ENCODE measurements around the gene PI4KA.

DNA sequence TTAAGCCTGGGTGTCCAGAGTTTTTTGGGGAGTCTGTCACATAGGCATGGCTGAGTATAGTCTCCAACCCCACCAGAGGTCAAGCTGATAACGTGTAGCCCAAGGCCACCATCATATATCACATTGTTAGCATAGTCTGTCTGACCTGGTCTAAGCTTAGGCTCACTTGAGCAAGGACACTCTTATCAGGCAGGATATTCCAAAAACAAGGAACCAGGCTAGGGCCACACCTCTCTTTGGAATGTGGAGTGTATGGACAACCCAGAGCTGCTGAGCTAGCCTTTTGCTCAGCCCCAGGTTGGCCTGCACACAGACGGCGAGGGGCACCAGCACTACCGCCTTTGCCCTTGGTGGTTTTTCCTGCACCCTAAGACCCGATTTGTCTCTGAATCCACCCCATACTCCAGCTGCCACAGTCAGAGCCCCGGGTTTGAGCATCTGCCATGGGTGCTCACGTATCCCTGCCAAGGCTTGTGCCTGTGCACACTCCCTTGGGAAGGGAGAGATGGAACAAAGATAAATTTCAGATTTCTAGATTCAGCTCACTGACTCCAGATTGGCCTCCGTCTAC, 7.3 kb upstream of the PI4KA start:
- TF ChIP-seq, protein P1, sequence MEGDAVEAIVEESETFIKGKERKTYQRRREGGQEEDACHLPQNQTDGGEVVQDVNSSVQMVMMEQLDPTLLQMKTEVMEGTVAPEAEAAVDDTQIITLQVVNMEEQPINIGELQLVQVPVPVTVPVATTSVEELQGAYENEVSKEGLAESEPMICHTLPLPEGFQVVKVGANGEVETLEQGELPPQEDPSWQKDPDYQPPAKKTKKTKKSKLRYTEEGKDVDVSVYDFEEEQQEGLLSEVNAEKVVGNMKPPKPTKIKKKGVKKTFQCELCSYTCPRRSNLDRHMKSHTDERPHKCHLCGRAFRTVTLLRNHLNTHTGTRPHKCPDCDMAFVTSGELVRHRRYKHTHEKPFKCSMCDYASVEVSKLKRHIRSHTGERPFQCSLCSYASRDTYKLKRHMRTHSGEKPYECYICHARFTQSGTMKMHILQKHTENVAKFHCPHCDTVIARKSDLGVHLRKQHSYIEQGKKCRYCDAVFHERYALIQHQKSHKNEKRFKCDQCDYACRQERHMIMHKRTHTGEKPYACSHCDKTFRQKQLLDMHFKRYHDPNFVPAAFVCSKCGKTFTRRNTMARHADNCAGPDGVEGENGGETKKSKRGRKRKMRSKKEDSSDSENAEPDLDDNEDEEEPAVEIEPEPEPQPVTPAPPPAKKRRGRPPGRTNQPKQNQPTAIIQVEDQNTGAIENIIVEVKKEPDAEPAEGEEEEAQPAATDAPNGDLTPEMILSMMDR (conservative IDR thresholded peaks at IDR 0.05; ENCODE audit: low read depth, low read length): no peak
- TF ChIP-seq EZH2 (IDR thresholded peaks at IDR 0.05; ENCODE audit: borderline replicate concordance, low read depth, low read length, poor library complexity, severe bottlenecking): no peak
